GM19468 (cell line): Measurements from ENCODE around the gene IL6.
"Not testable (repeated sequence)": the region's sequence is repeated elsewhere in the genome, so short reads cannot be mapped to it uniquely, and the experiment has no call there.

Experiments used
- ATAC-seq: cut with Tn5 transposase; IDR thresholded peaks from one replicate; pipeline ENCODE4 v1.9.1; 2021; ENCODE audit warnings: mild to moderate bottlenecking, moderate library complexity, moderate number of reproducible peaks; ENCODE audit not compliant: unreplicated experiment; ENCODE audit errors: extremely low read depth

IL6 gene

DNA sequence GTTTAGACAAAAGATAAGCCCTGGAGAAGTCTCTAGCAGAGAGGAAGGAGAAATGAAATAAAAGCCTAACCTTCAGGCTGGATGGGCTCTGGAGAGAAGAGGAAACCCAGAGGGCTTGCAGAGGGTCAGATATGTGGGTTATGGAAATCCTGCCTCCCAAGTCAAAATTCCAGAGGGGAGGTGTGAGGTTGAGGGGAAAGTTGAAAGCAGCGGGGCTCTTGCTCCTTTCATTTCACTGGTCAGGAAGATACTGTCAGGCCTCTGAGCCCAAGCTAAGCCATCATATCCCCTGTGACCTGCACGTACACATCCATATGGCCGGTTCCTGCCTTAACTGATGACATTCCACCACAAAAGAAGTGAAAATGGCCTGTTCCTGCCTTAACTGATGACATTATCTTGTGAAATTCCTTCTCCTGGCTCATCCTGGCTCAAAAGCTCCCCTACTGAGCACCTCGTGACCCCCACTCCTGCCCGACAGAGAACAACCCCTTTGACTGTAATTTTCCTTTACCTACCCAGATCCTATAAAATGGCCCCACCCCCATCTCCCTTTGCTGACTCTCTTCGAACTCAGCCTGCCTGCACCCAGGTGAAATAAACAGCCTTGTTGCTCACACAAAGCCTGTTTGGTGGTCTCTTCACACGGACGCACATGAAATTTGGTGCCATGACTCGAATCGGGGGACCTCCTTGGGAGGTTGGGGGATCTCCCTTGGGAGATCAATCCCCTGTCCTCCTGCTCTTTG lies 23.7 kb upstream of the IL6 start:
- ATAC-seq, result not testable (repeated sequence)

DNA sequence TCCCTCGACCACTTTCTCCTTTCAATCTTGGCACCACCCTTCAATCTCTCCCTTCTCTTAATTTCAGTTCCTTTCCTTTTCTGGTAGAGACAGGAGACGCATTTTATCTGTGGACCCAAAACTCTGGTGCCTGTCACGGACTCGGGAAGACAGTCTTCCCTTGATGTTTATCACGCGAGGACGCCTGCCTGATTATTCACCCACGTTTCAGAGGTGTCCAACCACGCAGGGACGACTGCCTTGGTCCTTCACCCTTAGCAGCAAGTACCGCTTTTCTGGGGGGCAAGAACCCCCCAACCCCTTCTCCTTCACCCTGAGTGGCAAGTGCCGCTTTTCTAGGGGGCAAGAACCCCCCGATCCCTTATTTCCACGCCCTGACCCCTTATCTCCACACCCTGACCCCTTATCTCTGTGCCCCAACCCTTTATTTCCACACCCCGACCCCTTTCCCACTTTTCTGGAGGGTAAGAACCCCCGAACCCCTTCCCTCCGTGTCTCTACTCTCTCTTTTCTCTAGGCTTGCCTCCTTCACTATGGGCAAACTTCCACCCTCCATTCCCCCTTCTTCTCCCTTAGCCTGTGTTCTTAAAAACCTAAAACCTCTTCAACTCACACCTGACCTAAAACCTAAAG lies 22.9 kb upstream of the IL6 start:
- not testable (repeated sequence) for ATAC-seq

DNA sequence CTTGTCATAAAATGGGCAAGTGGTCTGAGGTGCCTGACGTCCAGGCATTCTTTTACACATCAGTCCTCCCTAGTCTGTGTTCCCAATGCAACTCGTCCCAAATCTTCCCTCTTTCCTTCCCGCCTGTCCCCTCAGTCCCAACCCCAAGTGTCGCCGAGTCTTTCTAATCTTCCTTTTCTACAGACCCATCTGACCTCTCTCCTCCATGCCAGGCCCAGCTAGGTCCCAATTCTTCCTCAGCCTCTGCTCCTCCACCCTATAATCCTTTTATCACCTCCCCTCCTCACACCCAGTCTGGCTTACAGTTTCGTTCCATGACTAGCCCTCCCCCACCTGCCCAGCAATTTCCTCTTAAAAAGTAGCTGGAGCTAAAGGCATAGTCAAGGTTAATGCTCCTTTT lies 22.3 kb upstream of the IL6 start:
- ATAC-seq, result not testable (repeated sequence)

DNA sequence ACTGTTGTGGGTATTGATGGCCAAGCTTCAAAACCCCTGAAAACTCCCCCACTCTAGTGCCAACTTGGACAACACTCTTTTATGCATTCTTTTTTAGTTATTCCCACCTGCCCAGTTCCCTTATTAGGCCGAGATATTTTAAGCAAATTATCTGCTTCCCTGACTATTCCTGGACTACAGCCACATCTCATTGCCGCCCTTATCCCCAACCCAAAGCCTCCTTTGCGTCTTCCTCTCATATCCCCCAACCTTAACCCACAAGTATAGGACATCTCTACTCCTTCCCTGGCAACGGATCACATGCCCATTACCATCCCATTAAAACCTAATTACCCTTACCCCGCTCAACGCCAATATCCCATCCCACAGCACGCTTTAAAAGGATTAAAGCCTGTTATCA lies 21.1 kb upstream of the IL6 start:
- ATAC-seq, result not testable (repeated sequence)

DNA sequence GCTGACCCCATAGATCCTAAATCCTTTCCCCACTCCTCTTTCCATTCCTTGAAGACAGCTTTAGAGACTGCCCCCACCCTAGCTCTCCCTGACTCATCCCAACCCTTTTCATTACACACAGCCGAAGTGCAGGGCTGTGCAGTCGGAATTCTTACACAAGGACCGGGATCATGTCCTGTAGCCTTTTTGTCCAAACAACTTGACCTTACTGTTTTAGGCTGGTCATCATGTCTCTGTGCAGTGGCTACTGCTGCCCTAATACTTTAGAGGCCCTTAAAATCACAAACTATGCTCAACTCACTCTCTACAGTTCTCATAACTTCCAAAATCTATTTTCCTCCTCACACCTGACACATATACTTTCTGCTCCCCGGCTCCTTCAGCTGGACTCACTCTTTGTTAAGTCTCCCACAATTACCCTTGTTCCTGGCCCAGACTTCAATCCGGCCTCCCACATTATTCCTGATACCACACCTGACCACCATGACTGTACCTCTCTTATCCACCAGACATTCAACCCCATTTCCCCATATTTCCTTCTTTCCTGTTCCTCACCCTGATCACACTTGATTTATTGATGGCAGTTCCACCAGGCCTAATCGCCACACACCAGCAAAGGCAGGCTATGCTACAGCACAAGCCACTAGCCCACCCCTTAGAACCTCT lies 19.8 kb upstream of the IL6 start:
- ATAC-seq, result not testable (repeated sequence)

DNA sequence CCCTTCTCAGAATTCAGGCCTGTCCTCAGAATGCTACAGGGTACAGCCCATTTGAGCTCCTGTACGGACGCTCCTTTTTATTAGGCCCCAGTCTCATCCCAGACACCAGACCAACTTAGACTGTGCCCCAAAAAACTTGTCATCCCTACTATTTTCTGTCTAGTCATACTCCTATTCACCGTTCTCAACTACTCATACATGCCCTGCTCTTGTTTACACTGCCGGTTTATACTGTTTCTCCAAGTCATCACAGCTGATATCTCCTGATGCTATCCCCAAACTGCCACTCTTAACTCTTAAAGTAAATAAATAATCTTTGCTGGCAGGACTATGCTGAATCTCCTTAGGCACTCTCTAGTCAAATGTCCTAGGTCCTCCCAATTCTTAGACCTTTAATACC lies 18.8 kb upstream of the IL6 start:
- not testable (repeated sequence) for ATAC-seq

DNA sequence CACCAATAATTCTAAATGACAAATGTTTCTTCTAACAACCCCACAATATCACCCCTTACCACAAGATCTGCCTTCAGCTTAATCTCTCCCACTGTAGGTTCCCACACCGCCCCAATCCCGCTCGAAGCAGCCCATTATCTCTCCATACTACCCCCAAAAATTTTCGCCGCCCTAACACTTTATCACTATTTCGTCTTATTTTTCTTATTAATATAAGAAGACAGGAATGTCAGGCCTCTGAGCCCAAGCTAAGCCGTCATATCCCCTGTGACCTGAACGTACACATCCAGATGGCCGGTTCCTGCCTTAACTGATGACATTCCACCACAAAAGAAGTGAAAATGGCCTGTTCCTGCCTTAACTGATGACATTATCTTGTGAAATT lies 18.3 kb upstream of the IL6 start:
- not testable (repeated sequence) for ATAC-seq

DNA sequence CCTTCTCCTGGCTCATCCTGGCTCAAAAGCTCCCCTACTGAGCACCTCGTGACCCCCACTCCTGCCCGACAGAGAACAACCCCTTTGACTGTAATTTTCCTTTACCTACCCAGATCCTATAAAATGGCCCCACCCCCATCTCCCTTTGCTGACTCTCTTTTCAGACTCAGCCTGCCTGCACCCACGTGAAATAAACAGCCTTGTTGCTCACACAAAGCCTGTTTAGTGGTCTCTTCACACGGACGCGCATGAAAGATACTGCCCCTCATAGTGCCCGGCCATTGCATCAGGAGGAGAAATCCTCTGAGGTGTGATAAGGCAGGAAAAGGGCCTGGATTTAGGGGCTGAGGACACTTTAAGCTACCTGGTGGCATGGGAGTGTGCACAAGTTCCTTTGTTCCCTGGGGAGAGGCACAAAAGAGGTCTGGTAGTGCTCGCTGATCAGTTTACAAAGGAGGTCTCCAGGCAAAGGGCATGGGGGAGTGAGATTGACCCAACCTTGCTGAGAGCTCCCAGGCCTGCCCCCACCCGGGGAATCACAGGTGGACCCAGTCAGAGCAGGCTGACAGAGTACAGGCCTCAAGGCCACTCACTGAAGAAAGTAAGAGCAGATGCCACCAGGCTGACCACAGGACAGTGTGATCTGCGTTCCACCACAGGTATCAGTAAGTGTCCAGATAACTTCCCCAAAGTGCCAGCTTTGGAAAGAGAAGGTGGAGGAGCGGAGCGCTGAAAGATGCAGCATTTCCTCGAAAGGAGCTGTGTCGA lies 17.8 kb upstream of the IL6 start:
- not testable (repeated sequence) for ATAC-seq

DNA sequence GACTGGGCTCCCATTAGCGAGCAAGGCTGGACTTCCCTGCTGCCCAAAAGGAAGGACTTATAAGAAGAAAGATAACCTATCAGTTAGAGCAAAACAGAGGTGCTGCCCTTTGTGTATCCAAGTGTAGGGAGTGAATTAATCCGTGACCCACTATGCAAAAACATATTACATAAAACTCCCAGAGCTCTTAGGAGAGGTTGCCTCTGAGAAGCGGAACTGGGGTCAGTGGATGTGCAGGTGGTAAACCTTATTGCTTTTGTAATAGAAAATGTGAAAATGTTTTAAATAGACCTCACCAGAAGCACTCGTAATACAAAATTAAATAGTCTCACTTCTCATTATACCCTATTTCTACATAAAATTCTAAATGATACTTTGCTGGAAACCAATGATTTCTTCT lies 17.1 kb upstream of the IL6 start:
- no peak for ATAC-seq

DNA sequence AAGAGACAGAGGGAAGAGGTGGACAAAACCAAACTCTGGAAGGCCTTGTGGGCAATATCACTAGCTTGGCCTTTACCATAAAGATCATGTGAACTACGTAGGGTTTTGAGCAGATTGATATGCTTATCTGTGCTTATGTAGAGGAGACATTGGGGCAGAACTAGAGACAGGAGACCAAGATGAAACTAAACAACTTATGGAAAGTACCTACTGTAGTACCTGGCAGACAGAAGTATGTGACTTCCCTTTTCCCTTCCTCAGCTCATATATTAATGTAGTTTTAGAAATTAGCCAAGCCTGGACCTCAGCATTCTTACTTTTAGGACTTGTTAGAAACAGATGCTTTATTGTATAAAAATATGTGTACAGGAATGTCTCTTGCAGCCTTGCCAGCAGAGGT lies 14.0 kb upstream of the IL6 start:
- no peak for ATAC-seq

DNA sequence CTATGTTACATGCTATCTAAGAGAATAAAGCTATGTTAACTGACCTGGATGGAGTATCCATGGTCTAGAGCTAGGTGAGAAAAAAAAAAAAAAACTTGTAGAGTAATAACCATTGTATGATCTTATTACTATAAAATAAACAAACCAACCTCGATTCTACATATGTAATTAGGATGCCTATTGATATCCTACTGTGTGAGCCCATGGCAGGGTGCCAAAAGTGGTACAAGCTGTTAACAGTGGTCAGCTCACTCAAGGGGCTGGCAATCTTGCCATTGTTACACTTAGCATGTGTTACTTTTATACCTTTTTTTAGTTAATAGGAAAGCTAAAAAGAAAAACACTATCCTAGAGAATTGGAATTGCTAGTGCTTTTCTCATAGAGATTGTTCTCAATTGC lies 13.5 kb upstream of the IL6 start:
- ATAC-seq, result no peak

DNA sequence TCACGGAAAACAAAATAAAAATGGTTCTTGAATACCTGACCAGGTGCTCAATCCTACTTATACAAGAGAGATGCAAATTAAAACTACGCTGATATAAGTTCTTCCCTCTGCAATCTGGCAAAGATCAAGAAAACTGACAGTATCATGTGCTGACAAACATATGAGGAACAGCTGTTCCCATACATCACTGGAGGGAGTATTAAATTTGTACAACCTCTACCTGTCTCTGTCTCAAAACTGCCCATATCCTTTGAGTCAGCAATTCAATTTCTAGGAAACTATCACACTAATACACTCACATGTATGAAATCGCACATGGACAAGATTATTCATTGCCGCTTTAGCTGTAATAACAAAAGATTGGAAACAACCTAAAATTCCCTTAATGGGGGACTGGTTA lies 11.0 kb upstream of the IL6 start:
- no peak for ATAC-seq

DNA sequence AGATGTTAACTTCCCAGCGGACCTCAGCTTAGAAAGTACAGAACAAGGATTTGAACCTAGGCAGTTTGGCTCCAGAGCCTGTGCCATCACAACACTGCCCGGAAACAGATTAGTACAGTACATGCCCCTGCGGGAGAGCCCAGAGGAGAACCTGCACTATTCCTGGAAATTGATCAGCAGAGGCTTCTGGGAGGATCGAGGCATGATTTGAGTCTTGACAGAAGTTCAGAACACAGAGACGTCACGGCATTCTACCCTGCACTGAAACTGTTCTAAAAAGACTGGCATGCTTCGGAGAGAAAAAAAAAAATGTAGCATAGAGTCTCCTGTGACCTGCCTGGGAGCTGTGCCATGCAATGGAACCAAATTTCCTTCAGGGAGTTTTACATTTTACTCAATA lies 9.2 kb upstream of the IL6 start:
- no peak for ATAC-seq

DNA sequence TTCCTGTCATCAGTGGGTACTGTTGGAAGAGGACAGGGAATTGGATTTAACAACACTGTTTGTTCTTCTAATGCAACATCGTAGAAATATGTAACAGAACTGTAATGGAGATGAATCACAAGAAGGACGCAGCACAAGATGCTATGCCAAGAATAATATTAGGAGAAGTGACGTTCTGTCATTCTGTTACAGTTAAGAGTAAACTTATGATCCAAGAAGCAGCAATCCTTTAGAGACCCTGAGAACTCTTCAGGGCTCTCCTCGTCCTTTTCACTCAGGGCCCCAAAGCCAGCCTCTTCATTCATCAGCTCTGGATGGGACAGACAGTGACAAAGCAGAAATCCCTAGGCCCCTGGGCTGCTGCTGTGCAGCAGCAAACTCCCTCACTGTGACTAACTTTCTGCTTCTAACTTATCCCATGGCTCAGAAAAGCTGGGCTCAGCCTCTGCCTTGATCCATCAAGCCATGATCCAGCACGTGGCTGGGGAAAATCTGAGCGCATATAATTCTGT lies 8.7 kb upstream of the IL6 start:
- no peak for ATAC-seq

DNA sequence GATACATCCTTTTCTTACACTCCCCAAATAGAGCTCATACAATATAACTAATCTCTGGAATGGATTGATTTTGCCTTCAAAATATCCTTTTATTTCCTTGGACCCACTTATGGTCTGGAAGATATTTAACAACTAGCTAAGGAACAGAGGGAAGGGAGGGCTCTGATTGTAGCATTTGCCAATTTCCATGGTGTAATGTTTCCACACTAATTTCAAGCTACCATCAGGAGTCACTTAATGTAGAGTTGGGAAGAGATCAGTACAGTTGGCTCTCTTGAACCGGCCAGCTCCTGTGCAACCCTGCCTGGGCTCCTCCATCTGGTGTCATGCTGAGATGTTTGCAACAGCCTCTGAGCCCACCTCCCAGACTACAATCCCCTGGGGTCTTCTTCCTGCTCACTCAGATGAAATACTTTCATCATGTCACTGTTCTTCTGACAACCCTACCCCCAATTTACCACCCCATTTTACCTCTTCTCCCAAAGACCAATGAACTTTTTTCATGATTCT lies 8.0 kb upstream of the IL6 start:
- ATAC-seq, result no peak

DNA sequence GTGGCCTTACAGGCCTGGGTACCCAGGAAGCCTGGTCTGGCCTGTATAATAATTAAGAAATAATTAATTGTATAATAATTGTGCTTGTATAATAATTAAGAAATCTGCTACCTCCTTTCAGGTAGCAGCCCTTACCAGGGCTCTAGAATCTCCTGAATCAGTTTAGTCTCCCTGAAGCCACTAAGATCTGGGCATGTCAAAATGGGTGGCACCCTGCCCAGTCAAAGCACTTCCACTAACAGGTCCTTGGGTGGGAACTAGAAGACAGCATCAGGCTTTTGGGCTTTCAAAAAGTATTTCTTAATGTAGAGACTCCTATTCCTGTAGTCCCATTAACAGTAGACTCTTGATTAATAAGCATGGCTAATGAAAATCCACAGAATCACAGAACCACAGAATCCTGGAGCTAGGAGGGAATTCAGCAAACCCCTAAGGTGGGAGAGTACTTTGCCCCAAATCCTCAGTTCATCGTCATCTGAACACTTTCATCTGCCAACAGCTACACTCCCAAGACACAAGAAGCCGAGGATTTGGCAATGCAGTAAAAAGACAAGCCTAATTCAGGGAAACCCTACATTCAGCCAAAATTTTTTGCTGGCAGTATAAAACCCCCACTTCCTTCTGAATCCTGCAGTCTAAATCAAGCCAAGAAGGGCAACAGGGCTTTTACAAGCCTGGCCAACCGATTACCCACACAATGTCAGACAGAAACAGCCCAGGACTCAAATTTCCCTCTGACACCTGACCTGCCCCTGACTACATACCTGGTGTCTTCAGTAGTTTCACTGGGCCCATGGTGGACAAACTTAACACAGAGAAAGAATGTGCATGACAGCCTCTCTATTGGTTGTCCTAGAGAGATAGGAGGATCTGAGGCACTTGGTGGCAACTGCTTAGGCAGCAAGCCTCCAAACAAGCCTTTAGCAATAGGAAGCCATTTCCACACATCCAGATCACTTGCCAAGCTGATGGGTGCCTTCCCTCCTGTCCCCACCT lies 5.9 kb upstream of the IL6 start:
- no peak for ATAC-seq

DNA sequence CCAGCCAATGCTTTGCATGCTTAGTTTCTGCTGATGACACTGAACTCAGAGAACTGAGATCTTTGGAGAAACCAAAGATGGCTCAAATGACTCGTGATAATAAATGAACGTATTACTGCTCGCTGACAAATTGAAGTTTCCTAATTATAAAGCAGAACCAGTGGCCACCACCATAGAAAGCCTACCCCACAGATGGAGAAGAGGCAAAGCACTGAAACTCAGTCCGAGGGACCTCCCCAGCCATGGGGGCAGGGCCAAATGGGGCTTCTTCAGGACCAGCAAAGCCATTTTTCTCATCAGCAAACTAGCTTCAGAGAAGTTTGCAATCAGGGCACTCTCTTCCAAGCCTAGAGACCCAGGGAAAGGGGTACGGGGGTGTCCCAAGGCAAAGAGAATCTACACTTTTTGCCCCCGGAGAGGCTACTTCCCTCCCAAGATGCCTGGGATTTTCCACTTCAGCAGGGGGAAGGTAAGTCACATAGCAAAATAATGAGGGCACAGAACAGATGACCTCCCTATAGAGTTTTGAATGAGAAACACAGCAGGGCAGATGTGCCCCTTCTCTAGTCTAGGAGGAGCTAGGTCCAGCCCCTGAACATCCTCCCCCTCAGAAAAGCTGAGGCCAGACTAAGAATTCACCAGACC lies 4.3 kb upstream of the IL6 start:
- ATAC-seq, result no peak

DNA sequence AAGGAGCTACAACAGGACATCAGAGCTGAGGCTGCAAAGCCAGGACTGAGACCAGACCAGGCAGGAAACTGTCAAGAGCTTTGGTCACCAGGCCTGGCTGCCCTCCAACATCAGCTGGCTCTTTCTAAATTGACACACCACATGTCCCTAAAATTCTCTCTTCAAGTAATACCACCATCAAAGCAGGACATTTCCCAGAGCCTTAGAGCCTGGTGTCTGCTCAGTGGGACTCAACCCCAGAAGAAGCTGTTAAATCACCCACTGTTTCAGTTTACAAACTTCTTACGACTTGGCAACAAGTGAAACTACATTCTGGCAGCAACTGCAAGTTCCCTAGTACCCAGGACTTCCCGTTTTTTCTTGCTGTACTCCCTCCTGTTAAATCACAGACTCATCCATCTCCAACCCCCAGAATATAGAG lies 3.8 kb upstream of the IL6 start:
- ATAC-seq, result no peak

DNA sequence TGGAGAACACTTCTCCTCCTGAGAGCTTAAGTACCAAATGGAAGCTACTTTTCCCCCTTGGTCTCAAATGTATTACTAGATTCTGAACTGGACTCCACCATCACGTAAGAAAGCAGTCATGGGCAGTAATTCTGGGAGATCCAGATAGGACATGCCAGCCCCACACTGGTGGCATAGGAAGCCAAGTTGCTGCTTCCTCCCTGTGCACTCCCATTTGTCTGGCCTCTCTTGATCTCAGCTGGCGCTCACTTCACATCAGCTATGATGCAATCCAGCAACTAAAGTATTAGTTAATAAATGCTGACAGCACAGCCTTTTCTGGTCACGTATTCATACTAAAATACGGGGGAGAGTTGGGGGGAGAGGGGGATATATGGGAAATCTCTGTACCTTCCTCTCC lies 3.4 kb upstream of the IL6 start:
- ATAC-seq, result no peak
